Breast epithelium (tissue), 3 donors: ENCODE results near the gene GOT1.

Experiments
- POLR2A ChIP-seq: fragments of 450-650 bp; IDR thresholded peaks from one replicate; pipeline ENCODE4 v1.6.1; 2016; ENCODE audit warnings: antibody characterized with exemption, mild to moderate bottlenecking, moderate library complexity
- TF ChIP-seq, protein P1 (sequence below), 3 donors: fragments of 450-650 bp; IDR thresholded peaks; one replicate each; pipeline ENCODE4 v1.5.1; 2016 to 2017; ENCODE audit warnings: antibody characterized with exemption in 3 of 3, mild to moderate bottlenecking in 3 of 3, moderate library complexity in 3 of 3

GRCh38 chr10:99360934-99361333, 69.5 kb downstream of the GOT1 start:
- TF ChIP-seq, protein P1, sequence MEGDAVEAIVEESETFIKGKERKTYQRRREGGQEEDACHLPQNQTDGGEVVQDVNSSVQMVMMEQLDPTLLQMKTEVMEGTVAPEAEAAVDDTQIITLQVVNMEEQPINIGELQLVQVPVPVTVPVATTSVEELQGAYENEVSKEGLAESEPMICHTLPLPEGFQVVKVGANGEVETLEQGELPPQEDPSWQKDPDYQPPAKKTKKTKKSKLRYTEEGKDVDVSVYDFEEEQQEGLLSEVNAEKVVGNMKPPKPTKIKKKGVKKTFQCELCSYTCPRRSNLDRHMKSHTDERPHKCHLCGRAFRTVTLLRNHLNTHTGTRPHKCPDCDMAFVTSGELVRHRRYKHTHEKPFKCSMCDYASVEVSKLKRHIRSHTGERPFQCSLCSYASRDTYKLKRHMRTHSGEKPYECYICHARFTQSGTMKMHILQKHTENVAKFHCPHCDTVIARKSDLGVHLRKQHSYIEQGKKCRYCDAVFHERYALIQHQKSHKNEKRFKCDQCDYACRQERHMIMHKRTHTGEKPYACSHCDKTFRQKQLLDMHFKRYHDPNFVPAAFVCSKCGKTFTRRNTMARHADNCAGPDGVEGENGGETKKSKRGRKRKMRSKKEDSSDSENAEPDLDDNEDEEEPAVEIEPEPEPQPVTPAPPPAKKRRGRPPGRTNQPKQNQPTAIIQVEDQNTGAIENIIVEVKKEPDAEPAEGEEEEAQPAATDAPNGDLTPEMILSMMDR (IDR thresholded peaks at IDR 0.05) = no peak
- TF ChIP-seq POLR2A = no peak
